Uterus (tissue), 2 donors: ENCODE results near the gene TSPAN17.

Experiments
- POLR2A ChIP-seq, 2 donors: fragments of 450-650 bp; IDR thresholded peaks; one replicate each; pipeline ENCODE4 v1.6.1; 2016; ENCODE audit warnings: antibody characterized with exemption in 2 of 2, mild to moderate bottlenecking in 1 of 2, moderate library complexity in 1 of 2
- TF ChIP-seq, protein P1 (sequence below), 4 experiments: fragments of 200-600 bp in 2 of 4; fragments of 450-650 bp in 2 of 4; sonication (generic) in 2 of 4; IDR thresholded peaks; one replicate each; pipeline ENCODE4 v1.5.1; 2016 to 2019; ENCODE audit warnings: antibody characterized with exemption in 4 of 4, mild to moderate bottlenecking in 2 of 4, moderate library complexity in 1 of 4

DNA sequence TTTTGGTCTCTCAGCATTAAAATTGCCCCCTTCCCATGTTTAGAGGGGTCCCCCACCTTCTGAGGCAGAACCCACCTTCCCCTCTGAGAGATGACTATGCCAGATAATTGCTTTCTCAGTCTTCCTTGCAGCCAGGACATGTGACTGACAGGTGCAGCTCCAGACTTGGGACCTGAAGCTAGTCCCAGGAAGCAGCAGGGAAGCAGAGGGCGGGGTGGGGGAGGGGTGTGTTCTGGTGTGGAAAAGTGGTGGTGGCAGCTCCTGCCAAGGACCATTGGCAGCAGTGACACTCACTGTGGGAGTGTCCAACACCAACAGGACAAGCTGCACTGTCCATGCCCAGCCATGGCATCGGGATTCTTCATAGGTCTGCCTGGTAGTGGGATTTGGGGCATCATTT, 14.5 kb upstream of the TSPAN17 start:
- TF ChIP-seq, protein P1, sequence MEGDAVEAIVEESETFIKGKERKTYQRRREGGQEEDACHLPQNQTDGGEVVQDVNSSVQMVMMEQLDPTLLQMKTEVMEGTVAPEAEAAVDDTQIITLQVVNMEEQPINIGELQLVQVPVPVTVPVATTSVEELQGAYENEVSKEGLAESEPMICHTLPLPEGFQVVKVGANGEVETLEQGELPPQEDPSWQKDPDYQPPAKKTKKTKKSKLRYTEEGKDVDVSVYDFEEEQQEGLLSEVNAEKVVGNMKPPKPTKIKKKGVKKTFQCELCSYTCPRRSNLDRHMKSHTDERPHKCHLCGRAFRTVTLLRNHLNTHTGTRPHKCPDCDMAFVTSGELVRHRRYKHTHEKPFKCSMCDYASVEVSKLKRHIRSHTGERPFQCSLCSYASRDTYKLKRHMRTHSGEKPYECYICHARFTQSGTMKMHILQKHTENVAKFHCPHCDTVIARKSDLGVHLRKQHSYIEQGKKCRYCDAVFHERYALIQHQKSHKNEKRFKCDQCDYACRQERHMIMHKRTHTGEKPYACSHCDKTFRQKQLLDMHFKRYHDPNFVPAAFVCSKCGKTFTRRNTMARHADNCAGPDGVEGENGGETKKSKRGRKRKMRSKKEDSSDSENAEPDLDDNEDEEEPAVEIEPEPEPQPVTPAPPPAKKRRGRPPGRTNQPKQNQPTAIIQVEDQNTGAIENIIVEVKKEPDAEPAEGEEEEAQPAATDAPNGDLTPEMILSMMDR (IDR thresholded peaks at IDR 0.05) = no peak
- TF ChIP-seq POLR2A (IDR thresholded peaks at IDR 0.05) = no peak
